Activated CD8-positive, alpha-beta memory T cell treated with anti-CD3 and anti-CD28 coated beads, Interleukin-2, amount 50 U/mL, for 48 hours (primary cell): ENCODE data around the gene LIFR.

Experiments used
- DNase-seq: peaks from one replicate; pipeline ENCODE4 v3.0.0-alpha.2; 2020

Gene LIFR

DNA sequence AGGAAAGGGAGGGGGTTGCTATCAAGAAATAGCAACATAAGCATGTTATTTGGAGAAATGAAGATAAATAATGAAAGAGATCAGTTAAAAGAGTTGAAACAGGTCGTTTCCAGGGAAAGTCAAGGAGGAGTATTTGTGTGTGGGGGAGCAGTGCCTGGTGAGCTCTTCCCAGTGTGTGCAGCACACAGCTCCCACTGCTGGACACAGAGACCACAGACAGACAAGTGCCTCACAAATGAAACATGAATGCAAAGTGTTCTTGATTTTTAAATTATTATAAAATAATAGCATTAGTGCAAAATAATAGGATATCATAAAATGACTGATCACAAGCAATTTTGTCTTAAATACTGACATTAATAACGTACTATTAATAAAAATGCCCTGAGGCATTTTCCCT is 40.8 kb downstream of the LIFR start:
- no peak for DNase-seq

DNA sequence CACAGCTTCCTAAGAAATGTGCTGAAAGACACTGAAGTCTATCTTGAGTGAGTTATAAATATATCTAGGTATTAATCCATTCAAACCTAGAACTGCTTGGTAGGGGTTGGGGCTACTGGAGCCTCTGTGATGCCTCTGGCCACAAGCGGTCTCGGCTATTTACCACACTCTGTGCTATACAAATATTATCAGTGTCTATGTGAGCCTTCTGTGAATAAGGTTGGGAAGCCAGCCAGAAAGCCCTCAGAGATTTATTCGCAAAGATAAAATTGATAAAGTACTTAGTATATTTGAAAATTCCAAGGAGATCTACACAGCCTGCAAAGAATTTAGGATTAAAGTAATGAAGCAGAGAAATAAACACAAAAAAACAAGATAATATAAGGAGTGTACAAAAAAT is 41.4 kb downstream of the LIFR start:
- no peak for DNase-seq

DNA sequence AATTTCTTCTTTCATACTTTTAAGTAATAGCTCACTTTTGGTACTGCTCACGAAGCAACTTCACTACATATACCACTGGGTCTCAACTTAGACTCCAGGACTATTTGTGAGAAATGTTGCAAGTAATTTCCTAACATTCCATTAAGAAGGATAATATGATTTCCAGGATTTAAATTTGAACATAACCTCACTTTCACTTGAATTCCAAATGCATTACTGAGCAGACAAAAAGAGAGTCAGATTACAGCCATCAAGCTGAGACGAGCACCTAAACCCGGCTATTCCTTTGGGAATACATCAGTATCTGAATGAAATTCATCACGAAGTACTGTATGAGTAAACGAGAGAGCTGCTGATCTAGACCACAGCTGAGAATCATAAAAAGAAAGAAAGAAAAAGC is 47.3 kb downstream of the LIFR start:
- no peak for DNase-seq

DNA sequence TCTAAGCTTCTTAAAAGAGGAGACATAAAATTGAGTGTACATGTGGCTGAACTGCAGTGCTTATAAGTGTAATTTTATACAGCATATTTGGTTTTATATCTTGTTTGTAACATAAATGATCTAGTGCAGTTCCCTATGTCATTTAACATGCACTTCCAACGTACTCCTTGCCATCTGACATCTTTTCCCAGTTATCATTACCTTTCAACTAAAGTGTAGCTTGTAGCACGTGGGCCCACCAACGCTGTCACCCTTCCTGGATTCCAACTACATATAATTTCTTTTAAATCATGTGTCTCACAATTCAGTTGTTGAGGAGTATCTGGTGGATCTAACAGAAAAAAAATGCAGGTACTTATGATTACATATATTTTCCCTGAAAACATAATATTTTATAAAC is 50.1 kb downstream of the LIFR start:
- no peak for DNase-seq

DNA sequence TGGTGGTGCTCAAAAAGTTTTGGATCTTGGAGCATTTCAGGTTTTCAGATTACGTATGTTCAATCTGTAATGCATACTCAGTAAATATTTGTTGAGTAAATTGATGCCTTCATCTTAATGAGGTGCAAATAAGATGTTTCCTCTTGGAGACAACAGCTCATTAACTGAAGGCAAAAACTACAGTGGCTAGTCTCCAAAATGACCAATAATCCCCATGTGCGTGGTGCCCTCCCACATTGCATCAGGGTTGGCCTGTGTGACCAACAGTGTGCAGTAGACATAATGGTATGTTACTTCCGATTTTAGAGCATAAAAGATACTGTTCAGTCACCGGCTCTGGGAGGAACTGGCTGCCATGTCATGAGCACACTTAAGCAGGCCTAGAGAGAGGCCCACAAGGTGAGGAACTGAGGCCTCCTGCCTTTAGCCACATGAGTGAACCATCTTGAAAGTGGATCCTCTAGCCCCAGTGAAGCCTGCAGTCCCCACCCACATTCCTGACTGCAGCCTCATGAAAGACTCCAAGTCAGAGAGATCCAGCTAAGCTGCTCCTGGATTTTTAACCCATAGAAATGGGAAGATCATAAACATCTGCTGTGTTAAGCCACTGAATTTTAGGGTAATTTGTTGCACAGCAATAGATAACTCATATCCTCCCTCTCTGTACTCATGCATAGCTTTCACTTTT is 55.7 kb downstream of the LIFR start:
- no peak for DNase-seq

DNA sequence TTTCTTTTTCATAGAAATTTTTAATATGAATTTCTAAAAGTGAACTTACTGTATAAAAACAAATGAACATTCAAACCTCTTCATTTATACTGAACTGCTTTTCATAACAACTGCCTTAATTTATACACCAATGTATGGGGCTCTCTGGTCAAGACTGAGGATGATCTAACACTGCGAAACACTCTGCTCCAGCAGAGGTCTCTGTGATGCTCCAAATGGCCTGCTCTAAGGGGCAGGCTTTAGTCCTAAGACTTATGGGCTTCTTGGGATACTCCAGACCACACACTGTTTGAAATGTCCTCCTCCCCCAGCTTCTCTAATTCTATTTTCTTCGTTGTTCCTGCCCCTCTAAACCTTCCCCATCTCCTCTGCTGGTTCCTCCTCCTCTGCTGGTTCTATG is 58.5 kb downstream of the LIFR start:
- no peak for DNase-seq

DNA sequence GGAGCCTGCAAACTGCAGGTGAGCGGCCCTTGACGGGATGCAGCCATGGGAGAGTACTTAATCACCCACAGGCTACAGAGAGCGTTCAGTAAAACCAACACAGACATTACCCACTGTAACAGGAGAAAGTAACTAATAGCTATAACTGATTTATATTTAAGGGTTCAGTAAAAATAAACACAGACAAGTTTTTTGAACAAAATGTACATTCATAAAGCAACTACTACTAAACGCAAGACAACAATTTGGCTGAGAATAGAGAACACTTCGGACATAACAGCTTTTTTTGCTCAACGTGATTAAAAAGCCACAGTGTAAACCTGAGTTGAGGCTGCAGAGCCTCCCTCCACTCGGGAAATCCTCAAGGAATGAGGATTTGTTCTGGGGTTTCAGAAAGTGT is 61.7 kb downstream of the LIFR start:
- no peak for DNase-seq

DNA sequence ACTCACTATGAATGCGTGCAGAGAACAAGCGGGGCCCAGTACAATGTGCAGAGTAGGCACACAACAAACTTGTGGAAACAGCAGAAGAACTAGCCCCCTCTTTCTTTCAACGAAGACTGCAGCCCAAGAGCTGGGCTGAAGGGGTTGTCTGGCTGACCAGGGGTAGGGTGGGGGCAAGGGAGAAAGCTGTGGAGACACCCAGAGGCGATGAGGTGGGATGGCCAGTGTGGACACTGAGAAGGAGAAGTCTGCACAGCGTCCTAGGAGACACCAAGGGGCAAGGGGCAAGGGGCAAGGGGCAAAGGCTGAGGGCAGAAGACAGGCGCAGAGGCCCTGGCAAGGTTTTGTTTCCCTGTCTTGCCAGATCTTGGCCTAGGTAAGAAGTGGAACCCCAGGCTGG is 62.3 kb downstream of the LIFR start:
- DNase-seq: no peak

DNA sequence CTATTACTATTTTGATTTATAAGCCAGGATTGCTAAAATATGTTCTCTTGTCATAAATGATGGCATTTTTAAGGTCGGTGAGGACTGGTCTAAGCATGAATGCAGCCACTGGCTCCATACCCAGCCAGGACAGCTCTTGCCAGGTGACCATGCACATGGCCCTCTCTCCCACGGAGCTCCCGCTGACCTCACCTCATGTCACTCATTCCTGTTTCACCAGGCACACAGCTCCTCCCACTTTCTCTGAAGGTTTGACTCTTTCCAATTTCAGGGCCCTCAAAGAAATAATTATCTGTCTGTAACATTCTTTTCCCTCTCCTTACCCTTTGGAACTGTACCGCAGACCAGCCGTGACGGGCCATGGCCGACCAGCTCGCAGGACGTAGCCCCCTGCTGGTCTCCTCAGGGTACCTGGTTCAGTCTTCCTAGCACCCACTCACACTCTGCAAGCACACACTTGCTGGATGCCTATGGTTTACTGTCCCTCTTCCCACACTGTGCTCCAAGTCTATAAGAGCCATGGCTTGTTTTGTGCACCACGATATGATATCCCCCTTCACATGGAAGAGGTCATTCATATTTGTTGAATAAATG is 72.5 kb downstream of the LIFR start:
- no peak for DNase-seq

DNA sequence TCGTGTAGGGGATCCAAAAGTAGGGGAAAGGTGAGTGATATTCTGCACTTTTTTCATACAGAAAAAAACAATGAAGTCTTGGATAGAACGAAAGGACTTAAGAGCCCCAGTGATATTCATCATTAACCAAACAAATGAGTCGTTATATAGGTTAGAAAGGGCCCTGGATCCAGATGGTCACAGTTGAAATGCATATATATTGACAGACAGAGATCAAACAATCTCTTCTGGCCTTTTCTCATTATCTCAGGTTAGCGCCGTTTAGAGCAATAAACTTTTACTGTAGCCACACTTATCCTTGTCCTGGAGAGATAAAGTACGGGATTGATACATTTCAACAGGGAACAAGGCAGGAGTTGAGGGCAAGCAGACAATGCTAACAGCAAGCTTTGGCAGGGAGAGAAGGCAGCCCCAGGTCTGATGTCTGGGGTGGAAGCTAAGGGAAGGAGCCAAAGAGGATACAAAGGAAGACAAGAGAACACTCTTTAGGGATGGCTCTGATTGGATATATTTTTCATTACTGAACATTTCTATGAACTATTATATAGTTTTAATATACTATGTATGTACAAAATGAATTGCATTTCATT is 77.0 kb downstream of the LIFR start:
- DNase-seq: no peak

DNA sequence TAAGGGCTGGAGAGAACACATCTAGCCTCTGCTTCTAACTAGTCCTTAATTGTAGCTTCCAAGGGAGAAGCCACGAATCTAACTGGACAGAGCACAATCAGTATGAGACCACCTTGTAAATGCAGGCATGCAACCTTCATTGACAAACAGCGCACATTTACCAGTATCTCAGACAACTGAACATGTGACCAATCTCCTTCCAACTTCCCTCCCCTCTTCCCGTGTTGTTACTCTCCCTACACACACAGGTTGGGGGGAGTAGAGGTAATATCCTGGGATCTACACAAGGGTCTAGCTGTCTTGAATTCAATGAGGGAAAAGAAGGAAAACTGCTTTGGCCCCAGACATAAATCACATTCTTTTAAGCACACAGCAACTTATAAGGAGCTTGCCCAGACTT is 77.6 kb downstream of the LIFR start:
- DNase-seq: no peak

DNA sequence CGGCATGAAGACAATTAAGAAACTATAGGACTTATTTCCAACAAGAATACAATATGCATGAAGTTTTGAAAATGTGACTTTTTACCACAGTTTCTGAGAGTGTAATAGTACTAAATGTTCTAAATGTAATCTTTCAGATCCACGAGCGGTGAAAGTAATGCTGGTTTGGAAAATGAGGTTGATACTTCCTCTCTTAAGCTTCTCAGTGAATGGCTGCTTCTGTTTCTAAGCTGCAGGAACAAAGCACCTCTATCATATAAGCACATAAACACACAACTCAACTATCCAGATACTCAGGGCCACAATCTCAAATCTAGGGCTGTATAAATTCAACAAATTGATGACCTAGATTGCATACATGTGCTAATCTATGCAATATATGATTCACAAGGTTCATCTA is 78.3 kb downstream of the LIFR start:
- no peak for DNase-seq

DNA sequence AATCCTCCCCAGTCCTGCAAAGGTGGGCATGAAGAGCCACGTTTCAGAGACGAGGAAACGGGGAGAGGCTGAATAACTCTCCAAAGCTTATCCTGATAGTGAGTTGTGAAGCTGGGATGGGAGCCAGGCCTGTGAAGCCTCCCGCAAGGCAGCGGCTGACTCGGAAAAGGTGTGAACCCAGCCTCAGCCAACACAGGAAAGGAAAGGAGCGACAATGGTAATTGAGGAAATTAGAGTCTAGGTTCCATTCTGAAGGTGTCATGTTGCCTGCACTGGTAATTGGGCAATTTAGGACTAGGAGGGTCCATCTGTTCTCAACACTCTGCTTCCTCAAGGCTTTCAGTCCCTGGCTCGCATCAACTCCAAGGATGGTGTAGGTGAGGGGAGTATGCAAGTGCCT is 83.4 kb downstream of the LIFR start:
- no peak for DNase-seq

DNA sequence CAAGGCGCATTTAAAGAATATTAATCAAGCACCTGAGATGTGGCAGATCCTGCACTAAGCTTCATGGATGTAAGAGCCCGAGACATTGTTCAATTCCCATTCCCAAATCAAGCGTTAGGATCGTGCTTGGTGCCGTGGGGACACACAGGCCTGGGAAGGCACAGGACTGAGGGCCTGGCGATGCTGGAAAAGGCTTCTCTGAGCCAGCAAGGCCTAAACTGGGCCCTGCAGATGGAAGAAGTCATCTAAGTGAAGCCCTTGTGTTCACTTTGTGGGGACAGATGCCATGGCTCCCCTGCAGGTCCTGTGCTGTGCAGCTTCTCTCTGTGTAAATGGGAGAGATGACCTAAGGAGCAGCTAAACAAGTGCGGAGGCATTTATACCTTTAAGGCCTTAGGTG is 83.9 kb downstream of the LIFR start:
- DNase-seq: no peak

DNA sequence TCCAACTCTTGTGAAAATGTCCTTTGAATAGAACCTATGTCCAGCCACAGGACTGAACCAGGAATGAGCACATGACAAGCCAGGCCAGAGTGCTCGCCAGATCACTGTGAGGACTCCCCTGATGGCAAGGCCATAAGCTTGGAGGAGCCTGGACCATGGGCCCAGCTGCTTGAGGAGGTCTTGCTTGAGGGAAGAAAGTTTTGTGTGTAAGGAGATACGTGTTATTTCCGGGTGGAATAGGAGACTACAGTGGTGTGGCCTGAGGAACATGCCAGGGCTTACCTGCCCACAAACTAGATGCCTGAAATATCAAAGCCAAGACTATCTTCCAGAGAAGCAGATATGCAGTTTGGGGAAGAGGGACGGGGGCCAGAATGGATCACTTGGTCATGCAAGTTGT is 84.7 kb downstream of the LIFR start:
- DNase-seq: no peak

DNA sequence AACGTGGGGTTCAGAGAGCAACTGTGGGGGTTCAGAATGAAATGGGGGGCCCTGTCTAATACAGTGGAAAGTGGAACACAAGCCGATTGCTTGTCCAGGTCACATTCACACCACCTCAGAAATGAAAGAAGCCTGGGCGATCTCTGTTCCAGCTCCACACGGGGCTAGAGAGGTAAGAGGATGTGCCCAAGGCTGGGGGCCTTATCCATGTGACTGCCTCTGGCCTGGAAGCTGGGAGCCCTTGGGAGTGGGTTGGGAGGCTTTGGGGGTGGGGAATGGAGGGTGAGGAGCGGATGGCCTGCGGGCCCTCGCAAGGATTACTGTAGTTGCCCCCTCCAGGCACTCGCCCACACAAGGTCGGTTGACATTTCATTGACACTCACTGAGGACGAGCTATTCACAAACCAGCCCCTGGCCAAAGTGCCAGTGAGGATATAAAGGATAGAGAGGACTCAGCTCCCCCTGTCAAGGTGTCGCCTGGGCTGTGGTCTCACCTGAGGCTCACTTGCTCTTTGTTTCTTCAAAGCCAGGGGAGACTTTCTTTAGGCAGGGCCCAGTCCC is 86.7 kb downstream of the LIFR start:
- DNase-seq: no peak

DNA sequence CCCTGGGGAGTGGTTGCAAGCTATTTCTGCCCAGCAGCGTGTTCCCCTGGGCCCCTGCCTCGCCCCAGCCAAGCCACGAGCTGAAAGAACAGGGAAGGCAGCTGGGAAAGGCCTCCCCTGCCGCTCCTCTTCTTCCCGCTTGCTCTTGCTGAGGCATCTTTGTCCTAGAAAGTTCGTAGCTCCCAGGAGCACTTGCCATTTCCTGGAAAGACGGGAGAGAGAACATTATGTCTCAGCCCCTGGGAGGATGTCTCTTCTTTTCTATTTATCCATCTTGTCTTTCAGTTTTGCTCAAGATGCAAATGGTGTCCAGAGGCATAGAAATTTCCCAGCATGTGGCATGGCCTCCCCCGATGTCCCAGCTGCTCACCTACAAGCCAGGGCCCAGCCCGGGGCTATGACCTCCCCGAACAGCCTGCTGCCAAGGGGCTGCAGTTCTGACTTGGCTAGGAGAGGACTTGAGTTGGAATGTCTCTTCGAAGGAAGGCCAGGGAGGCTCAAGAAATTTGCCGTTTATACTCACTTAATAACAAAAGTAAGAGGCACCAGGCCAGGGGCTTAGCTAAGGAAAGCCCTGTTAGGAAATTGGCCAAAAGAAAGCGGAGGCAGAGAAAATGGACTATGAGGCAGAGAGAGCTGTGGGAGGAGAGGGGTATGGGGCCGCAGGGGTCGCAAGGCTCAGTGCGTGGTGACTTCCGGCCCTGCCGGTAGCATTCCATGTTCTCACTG is 87.3 kb downstream of the LIFR start:
- no peak for DNase-seq

DNA sequence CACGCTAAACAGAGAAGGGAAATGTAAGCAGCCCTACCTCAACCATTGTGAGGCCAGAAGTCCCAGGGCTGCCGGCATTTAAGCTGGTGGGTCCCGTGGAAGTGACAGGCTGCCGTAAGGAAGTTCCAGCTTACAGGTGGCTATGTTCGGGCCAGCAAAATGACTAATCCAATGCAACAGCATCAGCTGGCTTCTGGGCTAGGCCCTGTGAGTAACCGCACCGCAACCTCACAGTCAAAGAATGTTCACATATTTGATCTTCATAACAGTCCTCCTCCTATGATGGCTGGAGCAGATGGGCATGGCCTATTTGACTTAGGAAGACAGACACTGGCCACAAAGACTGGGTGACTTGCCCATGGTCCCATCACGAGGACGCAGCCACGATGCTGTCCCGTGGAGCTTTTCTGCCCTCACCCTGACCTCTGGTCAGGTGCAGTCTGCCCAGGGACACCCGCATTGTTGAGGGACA is 88.2 kb downstream of the LIFR start:
- DNase-seq: no peak

DNA sequence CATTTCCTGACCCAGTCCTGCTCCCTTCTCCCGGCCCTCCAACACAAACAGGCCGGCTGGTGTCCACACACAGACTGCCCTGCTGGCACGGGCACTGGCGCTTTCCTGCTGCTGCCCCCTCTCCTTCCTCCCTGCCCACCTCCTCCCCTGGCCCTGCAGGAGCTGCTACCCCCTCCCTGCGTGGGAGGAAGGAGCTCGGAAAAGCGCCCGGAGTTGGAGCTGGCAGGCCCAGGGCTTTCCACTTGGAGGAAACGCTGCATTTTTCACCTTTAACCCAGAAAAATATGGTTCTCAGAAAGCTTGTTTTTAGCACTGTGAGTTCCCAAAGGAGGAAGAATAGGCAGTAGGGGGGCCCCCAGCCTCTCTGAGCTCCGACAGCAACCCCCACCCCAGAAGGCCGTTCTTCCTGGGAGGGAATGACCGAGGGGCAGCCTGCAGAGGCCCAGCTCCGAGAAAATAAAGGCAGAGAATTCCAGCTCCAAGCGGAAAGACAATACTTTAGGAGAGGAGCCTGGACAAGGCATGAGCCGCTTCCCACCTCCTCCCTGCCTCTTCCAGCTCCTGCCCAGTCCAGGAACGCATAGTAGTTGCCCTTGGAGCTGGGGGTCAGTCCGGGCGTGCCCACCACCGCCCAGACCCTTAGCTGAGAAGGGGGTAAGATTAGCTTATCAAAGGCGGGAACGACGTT is 88.9 kb downstream of the LIFR start:
- no peak for DNase-seq

DNA sequence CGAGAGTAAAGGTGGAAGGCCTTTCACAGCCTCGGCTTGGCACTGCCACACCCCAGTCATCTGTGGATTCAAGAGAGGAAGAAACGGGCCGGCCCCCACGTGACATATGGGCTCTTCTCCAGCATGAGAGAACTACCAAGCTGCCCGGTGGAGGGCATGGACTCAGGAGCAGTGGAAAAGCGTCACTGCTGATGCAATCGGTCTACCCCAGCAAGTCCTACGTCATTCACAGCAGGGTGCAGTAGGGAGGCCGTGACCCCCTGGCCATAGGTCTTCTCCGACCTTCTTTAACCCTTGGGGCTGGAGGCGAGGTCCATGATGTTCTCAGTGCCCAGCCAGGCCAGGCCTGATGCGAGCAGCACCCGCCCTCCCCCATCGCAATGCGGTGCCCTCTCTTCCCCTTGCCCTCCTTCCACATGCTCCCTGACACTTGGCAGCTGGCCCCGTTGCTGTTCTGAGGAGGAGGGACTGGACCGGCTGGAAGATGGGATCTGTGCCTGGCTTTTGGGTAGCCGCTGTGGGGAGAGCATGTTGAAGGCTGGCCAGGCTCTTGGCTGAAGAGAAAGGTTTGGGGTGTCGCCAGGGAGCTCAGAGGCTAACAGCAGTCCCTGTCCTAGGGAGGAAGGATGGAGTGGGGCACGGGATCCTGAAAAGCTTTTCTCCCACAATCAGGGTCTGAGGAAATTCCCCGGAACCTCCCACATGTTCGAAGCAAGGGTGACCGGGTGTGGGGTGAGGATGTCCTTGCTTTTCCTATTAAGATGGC is 89.8 kb downstream of the LIFR start:
- DNase-seq: no peak

DNA sequence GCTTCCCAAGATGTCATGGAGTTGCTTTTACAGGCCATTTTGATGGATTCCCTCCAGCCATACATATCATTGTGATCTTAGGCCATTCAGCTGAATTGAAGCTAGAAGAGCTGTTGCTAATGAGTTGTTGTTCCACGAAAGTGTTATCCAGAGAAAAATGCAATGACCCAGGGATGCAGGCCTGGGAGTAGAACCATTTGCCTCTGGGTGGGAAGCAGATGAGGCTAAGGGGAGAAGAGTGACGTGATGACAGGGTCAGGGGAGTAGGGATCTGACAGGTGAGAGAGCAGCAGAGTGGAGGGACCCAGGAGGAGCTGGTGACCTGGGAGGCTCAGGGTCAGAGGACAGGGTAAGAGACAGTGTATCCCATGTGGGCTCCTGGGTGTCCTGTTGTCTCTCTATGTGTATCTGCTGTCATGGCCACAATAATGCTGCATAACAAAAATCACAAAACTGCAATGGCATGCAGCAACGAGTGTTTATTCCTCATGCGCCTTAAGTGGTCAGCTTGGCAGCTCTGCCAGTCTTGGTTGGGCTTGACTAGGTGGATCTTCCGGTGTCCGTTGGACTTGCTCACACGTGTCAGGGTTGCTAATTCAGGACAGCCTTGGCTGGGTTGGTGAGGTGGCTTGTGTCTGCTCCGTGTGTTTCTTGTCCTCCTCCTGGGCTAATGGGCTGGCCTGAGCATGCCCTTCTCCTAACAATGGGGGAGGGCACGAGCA is 90.6 kb downstream of the LIFR start:
- no peak for DNase-seq

DNA sequence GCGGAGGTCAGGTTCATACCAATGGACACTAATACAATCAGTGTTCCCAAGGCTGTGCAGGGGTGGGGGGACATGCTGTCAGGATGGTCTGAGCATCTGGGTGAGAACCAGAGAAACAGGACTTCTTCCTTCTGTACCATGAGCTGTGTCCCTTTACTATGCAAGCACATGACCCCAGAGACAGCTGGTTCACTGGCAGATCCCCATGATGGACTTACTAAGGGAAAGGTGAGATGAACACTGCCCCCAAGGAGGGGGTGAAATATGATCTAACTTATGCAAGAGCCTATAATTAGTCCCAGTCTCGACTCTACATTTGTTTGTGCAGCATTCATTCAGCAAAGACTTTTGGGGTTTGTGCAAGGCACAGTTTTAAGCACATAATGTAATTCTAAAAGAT is 91.4 kb downstream of the LIFR start:
- no peak for DNase-seq
